OCI-LY1 (cell line): ENCODE results near the gene ZDHHC12.

Experiments used
- H2AFZ ChIP-seq: fragments of 200-600 bp; sonication (generic), shearing (Covaris generic); 2 replicates; pipeline ENCODE4 v1.6.0; 2014; ENCODE audit warnings: antibody characterized with exemption, mild to moderate bottlenecking, low read length
- H3F3A ChIP-seq: fragments of 200-600 bp; sonication (generic), shearing (Covaris generic); 2 replicates; pipeline ENCODE4 v1.6.0; 2014; ENCODE audit warnings: mild to moderate bottlenecking, antibody characterized with exemption, low read length, moderate library complexity; ENCODE audit not compliant: insufficient read depth
- H3K27ac ChIP-seq: fragments of 200-600 bp; sonication (generic); 2 replicates; pipeline ENCODE4 v1.5.1; 2014; ENCODE audit warnings: low read length, mixed run types, mild to moderate bottlenecking, low read depth; ENCODE audit not compliant: poor library complexity, severe bottlenecking
- H3K27me3 ChIP-seq: fragments of 200-600 bp; sonication (generic); 2 replicates; pipeline ENCODE4 v1.6.0; 2014; ENCODE audit warnings: antibody characterized with exemption, mild to moderate bottlenecking, low read length, moderate library complexity; ENCODE audit not compliant: insufficient read depth
- H3K36me3 ChIP-seq: fragments of 200-600 bp; sonication (generic); 2 replicates; pipeline ENCODE4 v1.6.1; 2014; ENCODE audit warnings: mild to moderate bottlenecking, antibody characterized with exemption, low read length, moderate library complexity, mixed read lengths; ENCODE audit not compliant: insufficient read depth
- H3K4me1 ChIP-seq: fragments of 200-600 bp; sonication (generic); 2 replicates; pipeline ENCODE4 v1.5.1; 2014; ENCODE audit warnings: mild to moderate bottlenecking, low read length, moderate library complexity; ENCODE audit not compliant: insufficient read depth, severe bottlenecking
- H3K4me2 ChIP-seq: fragments of 200-600 bp; sonication (generic), shearing (Covaris generic); 2 replicates; pipeline ENCODE4 v1.6.1; 2014; ENCODE audit warnings: low read length
- H3K4me3 ChIP-seq: fragments of 200-600 bp; sonication (generic); 2 replicates; pipeline ENCODE4 v1.5.1; 2014; ENCODE audit warnings: low read length, low read depth, mild to moderate bottlenecking, mixed read lengths; ENCODE audit not compliant: poor library complexity, severe bottlenecking
- H3K79me2 ChIP-seq: fragments of 200-600 bp; shearing (Covaris generic); 2 replicates; pipeline ENCODE4 v1.6.1; 2016; ENCODE audit warnings: mixed run types, low read length, mixed read lengths; ENCODE audit not compliant: insufficient read depth
- H3K9ac ChIP-seq: fragments of 200-600 bp; sonication (generic), shearing (Covaris generic); 2 replicates; pipeline ENCODE4 v1.6.1; 2014; ENCODE audit warnings: mild to moderate bottlenecking, low read length, mixed read lengths
- H3K9me2 ChIP-seq: fragments of 200-600 bp; sonication (generic), shearing (Covaris generic); 2 replicates; pipeline ENCODE4 v1.6.1; 2014; ENCODE audit warnings: low read depth, mild to moderate bottlenecking, low read length, mixed read lengths
- H3K9me3 ChIP-seq: fragments of 200-600 bp; shearing (Covaris generic); 2 replicates; pipeline ENCODE4 v1.6.1; 2014; ENCODE audit warnings: low read length, mixed read lengths
- H4K20me1 ChIP-seq: fragments of 200-600 bp; sonication (generic), shearing (Covaris generic); 2 replicates; pipeline ENCODE4 v1.6.0; 2016; ENCODE audit warnings: mild to moderate bottlenecking, low read length; ENCODE audit not compliant: insufficient read depth
- EZH2 ChIP-seq: fragments of 200-600 bp; sonication (generic), shearing (Covaris generic); IDR thresholded peaks from 2 replicates; pipeline ENCODE4 v1.8.0; 2017; ENCODE audit warnings: borderline replicate concordance, mixed run types, mild to moderate bottlenecking, antibody characterized with exemption, low read length, moderate library complexity, mixed read lengths
- TF ChIP-seq, protein P1 (sequence below): fragments of 200-600 bp; sonication (generic), shearing (Covaris generic); IDR thresholded peaks from 2 replicates; pipeline ENCODE4 v1.5.1; 2017; ENCODE audit warnings: mild to moderate bottlenecking, antibody characterized with exemption, low read length, moderate library complexity, mixed read lengths

ZDHHC12 gene

DNA sequence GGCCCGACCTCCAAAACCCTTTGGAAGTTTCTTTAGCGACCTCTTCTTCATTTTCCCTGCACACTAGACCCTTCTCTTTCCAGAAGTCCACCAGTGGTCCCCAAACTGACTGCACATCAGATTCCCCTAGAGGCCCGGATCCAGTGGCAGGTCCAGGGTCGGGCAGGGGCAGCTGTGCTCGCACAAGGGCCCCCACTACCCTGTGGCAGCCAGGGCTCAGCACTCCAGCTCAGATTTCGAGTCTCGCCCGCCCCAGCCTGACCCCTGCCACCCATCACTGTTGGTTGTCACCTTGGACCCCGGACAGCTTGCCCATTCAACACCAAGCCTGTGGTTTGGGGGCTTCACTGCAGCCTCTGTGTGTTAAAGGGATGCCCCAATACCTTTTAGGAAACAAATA, 7.8 kb upstream of the ZDHHC12 start:
- H3K27me3 ChIP-seq = no peaks in the 10 kb centered on the region
- no peak overlapping the region for H3K4me3 ChIP-seq
- no peak overlapping the region for H3K27ac ChIP-seq
- H4K20me1 ChIP-seq = no peaks in the 10 kb centered on the region
- H3K9me3 ChIP-seq = no peaks in the 10 kb centered on the region
- H3K9me2 ChIP-seq = no peaks in the 10 kb centered on the region
- no peak for TF ChIP-seq EZH2
- TF ChIP-seq, protein P1, sequence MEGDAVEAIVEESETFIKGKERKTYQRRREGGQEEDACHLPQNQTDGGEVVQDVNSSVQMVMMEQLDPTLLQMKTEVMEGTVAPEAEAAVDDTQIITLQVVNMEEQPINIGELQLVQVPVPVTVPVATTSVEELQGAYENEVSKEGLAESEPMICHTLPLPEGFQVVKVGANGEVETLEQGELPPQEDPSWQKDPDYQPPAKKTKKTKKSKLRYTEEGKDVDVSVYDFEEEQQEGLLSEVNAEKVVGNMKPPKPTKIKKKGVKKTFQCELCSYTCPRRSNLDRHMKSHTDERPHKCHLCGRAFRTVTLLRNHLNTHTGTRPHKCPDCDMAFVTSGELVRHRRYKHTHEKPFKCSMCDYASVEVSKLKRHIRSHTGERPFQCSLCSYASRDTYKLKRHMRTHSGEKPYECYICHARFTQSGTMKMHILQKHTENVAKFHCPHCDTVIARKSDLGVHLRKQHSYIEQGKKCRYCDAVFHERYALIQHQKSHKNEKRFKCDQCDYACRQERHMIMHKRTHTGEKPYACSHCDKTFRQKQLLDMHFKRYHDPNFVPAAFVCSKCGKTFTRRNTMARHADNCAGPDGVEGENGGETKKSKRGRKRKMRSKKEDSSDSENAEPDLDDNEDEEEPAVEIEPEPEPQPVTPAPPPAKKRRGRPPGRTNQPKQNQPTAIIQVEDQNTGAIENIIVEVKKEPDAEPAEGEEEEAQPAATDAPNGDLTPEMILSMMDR = no peak
- H3K4me1 ChIP-seq = peaks cover 15% of the 10 kb centered on the region
- H3K4me2 ChIP-seq = no peak overlapping the region
- H2AFZ ChIP-seq = no peak overlapping the region
- H3K79me2 ChIP-seq = no peaks in the 10 kb centered on the region
- H3K9ac ChIP-seq = no peak overlapping the region
- H3K36me3 ChIP-seq = peaks cover 13% of the 10 kb centered on the region; the same call in 1 of the 2 replicates
- no peaks in the 10 kb centered on the region for H3F3A ChIP-seq

DNA sequence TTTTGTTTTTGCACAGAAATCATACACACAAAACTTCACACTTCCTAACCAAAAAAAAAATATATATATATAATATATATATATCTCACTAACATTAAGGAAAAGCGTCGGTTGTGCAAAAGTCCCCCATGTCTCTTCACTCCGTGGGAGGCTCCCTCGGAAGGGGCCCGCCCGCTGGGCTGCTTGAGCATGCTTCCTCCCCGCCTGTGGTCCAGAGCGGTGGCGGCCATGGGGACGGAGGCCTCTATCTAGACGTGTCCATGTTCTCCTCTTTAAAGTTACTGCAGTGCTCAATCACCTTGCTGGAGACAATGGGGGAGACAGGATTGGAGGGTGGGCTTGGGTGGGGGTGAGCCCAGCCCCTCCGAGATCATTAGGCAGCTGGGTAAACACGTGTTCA, 7.2 kb upstream of the ZDHHC12 start:
- TF ChIP-seq EZH2 = no peak
- TF ChIP-seq, protein P1 = no peak
- H3K9me2 ChIP-seq = no peaks in the 10 kb centered on the region
- 0 out of 2 replicates have a peak, but pooled peaks cover under 1% of the 10 kb centered on the region for H3F3A ChIP-seq
- H3K4me2 ChIP-seq = no peak overlapping the region
- no peaks in the 10 kb centered on the region for H3K27me3 ChIP-seq
- H3K27ac ChIP-seq = no peak overlapping the region
- no peaks in the 10 kb centered on the region for H4K20me1 ChIP-seq
- H3K4me1 ChIP-seq = peaks cover 15% of the 10 kb centered on the region
- H3K4me3 ChIP-seq = no peak overlapping the region
- peaks cover 13% of the 10 kb centered on the region; the same call in 1 of the 2 replicates for H3K36me3 ChIP-seq
- no peak overlapping the region for H2AFZ ChIP-seq
- no peaks in the 10 kb centered on the region for H3K9me3 ChIP-seq
- no peaks in the 10 kb centered on the region for H3K79me2 ChIP-seq
- no peak overlapping the region for H3K9ac ChIP-seq

DNA sequence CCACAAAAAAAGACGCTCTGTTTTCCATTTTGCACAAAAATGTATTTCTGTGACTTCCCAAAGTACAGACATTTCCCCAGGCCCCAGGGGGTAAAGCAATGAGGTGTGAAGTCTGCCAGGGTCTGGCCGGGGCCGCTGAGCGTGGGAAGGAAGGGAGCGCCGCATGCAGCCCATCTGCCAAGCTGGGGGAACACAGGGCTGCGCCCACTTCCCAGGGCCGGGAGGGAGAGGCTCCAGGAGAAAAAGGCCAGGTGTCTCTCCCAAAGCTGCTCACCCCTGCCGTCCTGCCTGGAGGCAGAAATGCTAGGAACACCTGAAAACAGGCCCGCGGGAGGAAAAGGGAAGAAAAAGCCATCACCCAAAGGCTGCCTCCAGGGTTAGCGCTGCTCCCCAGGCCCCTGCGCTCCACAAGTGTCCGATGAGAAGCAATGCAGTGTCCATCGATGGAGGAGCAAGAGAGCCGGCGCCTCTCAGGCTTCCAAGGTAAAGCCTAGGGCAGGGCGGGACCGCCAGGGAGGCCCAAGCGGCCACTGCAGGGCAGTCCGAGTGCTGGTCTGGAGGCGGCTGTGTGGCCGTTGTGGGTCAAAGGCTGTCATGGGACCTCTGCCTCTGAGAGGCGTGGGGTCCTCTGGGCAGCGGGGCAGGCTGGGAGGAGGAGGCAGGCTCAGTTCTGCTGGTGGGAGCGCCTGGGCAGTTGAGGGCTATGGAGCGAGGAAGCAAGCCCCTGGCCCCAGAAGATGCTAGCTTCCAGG, 6.0 kb upstream of the ZDHHC12 start:
- TF ChIP-seq, protein P1 = no peak
- no peak for TF ChIP-seq EZH2
- Histone ChIP-seq H3K4me1 (peaks cover 27% of the 10 kb centered on the region), H3K9ac (no peak overlapping the region), H4K20me1 (no peaks in the 10 kb centered on the region), H3K4me2 (no peak overlapping the region), H3K36me3 (peaks cover 13% of the 10 kb centered on the region; the same call in 1 of the 2 replicates), H3K79me2 (no peaks in the 10 kb centered on the region), H3K9me2 (no peaks in the 10 kb centered on the region), H2AFZ (no peak overlapping the region), H3K27me3 (no peaks in the 10 kb centered on the region), H3K27ac (no peak overlapping the region), H3K9me3 (no peaks in the 10 kb centered on the region), H3F3A (0 out of 2 replicates have a peak, but pooled peaks cover 4% of the 10 kb centered on the region), H3K4me3 (no peak overlapping the region)
